GM13976 (cell line): ENCODE data around the gene RNF208.

Experiments used
- DNase-seq: peaks from one replicate; pipeline ENCODE4 v3.0.0; 2012; ENCODE audit warnings: low spot score
- in situ Hi-C: fragments of 300-500 bp; cut with MboI; formaldehyde crosslinking; loops from one replicate; pipeline ENCODE4 v1.12.0; 2022; ENCODE audit warnings: low sequenced_read_pairs, mixed read lengths, inconsistent platforms; ENCODE audit not compliant: unreplicated experiment
- TF ChIP-seq, protein P1 (sequence below): IDR thresholded peaks from 2 replicates; pipeline ENCODE4 v1.5.1; 2012; ENCODE audit warnings: borderline replicate concordance, mild to moderate bottlenecking; ENCODE audit not compliant: insufficient read depth; ENCODE audit errors: extremely low read depth, missing control alignments, control extremely low read depth

RNF208 gene

GRCh38 chr9:137222190-137223077 is at the start of gene RNF208:
Gene RNF208, minus strand, starts transcription at chr9:137222240. Its CDS starts 1,028 bp downstream, at chr9:137221212.
- in situ Hi-C loops: no loop called here
- TF ChIP-seq, protein P1, sequence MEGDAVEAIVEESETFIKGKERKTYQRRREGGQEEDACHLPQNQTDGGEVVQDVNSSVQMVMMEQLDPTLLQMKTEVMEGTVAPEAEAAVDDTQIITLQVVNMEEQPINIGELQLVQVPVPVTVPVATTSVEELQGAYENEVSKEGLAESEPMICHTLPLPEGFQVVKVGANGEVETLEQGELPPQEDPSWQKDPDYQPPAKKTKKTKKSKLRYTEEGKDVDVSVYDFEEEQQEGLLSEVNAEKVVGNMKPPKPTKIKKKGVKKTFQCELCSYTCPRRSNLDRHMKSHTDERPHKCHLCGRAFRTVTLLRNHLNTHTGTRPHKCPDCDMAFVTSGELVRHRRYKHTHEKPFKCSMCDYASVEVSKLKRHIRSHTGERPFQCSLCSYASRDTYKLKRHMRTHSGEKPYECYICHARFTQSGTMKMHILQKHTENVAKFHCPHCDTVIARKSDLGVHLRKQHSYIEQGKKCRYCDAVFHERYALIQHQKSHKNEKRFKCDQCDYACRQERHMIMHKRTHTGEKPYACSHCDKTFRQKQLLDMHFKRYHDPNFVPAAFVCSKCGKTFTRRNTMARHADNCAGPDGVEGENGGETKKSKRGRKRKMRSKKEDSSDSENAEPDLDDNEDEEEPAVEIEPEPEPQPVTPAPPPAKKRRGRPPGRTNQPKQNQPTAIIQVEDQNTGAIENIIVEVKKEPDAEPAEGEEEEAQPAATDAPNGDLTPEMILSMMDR: peak; percentile 4
- DNase-seq: no peak

DNA sequence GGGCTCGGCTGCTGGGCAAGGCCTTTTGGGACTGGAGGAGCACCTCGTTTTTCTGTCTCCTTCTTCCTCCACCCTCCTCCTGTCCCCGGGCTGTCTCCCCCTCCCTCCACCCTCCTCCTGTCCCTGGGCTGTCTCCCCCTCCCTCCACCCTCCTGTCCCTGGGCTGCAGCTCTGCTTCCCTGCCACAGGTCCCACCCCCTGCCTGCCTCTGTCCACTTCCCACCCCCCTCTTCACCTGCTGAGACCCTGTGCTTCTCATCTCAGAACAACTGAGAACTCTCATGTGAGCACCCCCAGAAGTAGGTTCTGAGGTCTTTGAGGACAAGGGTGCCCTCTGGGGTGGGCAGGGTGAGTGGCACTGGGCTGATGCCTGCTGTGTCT is 49.6 kb upstream of the RNF208 start:
- in situ Hi-C loops: no loop called here
- no peak for DNase-seq
- TF ChIP-seq, protein P1: no peak

GRCh38 chr9:137270929-137271695 is 49.1 kb upstream of the RNF208 start:
- in situ Hi-C loops: no loop called here

GRCh38 chr9:137269231-137269772 is 47.3 kb upstream of the RNF208 start:
- DNase-seq: peak; percentile 66
- in situ Hi-C loops: no loop called here
- TF ChIP-seq, protein P1: no peak

More at GRCh38 chr9:137270929-137271695, 49.1 kb upstream of the RNF208 start:
- no peak for DNase-seq
- TF ChIP-seq, protein P1: no peak

- TF ChIP-seq, protein P1: no peak
- in situ Hi-C loops: no loop called here
Measured at GRCh38 chr9:137268538-137269201, 46.6 kb upstream of the RNF208 start.

DNA sequence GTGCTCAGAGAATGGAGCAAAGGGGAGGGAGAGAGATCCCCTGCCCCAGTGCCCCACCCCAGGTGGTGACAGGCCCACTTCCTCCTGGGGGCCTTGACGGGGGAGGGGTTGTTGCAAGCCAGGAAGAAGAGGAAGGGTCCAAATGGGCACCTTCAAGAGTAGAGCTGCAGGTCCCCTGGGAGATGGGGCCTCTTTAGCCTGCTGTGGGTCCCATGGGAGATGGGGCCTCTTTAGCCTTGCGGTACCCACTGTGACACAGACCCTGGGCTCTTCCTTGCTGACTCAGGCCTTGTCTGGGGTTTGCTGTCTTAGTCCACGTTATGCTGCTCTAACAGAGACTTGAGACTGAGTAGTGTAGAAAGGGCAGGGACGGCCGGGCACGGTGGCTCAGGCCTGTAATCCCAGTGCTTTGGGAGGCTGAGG is 45.9 kb upstream of the RNF208 start:
- in situ Hi-C loops: no loop called here
- TF ChIP-seq, protein P1: no peak
- no peak for DNase-seq

More at GRCh38 chr9:137268538-137269201, 46.6 kb upstream of the RNF208 start:
- DNase-seq: no peak
